ENCODE data around the gene OPTC.
"Not testable (repeated sequence)": the region's sequence is repeated elsewhere in the genome, so short reads cannot be mapped to it uniquely, and the experiment has no call there.

Gene OPTC

DNA sequence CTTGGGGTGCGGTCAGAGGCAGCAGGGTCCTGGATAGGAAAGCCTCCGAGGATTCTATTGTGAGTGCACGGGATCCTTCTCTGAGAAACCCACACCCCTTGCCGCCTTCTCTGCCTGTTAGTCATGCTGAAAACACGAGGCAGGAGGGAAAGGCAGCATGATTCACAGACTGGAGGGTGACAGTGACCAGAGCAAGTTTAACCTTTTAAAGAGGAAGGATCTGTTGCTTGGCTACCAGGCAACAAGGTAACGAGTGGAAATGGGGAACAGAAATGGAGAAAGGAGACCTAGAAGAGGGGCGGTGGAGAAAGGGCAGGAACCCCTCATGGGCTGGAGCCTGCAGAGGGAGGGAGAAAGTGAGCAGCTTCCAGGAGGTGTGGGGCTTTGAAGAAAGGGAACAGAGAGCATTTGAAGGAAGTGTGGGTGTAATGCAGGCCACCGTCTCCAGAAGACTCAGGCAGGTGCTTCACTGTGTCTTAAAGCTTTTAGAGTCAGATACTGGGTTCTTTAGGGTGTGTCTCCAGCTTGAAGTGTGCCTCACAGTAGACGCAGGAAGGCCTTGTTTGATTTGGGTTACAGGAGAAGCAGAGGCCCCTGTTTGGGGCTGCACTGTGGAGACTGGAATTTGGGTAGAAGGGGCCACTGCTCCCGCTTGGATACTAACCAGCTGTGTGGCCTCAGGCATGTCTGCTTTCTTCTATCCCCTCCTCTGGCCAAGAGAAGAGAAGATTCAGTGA lies 19.1 kb downstream of the OPTC start:
- H3K9me3 Mint-ChIP-seq = no peaks in the 10 kb centered on the region
- peak overlapping the region; percentile 72 for H3K27ac Mint-ChIP-seq
- peak; percentile 82 for ATAC-seq
- no peak for DNase-seq (ENCODE audit: low spot score in 2 of 2)
- H3K36me3 Mint-ChIP-seq = no peaks in the 10 kb centered on the region
- peaks cover 17% of the 10 kb centered on the region for H3K4me1 Mint-ChIP-seq
- H3K4me3 Mint-ChIP-seq = no peak overlapping the region

DNA sequence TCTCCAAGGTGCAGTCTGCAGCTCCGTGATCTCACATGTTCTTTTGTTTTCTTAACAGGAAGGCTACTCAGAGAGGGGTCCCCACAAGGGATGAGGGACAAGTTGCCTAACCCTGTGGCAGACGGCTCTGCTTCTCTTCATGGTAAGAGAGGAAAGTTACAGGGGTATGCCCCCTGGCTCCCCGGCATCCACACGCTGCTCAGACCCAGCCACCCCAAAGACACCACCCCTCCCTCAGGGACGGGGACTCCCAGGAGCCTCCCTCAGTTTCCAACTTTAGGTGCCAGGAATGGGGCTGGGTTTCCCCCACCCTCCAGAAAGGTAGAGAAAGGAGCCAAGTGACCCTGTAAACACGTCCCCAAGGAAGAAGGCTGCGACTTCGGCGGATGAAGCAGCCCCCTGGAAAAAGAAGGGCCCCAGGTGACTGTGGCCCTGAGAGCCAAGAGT lies 19.7 kb downstream of the OPTC start:
- Mint-ChIP-seq H3K4me1 (peaks cover 17% of the 10 kb centered on the region), H3K36me3 (no peaks in the 10 kb centered on the region), H3K9me3 (no peaks in the 10 kb centered on the region), H3K4me3 (no peak overlapping the region), H3K27ac (peak overlapping the region; percentile 72)
- ATAC-seq = no peak
- DNase-seq (ENCODE audit: low spot score in 2 of 2) = no peak

GRCh38 chr1:203516184-203516583 lies 22.2 kb downstream of the OPTC start:
- Mint-ChIP-seq H3K27ac (no peak overlapping the region), H3K4me1 (peaks cover 17% of the 10 kb centered on the region), H3K36me3 (no peaks in the 10 kb centered on the region), H3K4me3 (no peak overlapping the region), H3K9me3 (no peaks in the 10 kb centered on the region)
- DNase-seq (ENCODE audit: low spot score in 2 of 2) = no peak
- ATAC-seq = no peak

DNA sequence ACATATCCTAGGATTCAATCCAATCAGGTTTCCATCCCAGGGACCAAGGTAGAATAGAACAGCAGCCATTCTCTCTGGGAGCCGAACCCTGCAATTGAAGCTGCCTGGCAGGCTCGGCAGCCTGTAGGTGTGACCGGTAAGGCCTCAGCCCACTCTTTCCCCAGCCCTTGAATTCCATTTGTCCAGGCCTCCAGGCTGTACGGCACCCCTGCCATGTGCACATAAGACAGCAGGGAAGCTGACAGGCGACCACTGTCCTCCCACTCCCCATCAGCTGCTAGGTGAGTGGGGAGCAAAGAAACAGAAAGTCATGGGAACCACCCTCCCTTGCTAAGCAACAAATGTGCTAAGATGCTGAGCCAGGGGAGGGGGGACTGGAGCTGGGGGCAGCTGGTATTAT lies 23.0 kb downstream of the OPTC start:
- no peak for ATAC-seq
- no peaks in the 10 kb centered on the region for H3K9me3 Mint-ChIP-seq
- H3K27ac Mint-ChIP-seq = no peak overlapping the region
- no peaks in the 10 kb centered on the region for H3K36me3 Mint-ChIP-seq
- DNase-seq (ENCODE audit: low spot score in 2 of 2) = no peak
- H3K4me1 Mint-ChIP-seq = peaks cover 17% of the 10 kb centered on the region
- no peak overlapping the region for H3K4me3 Mint-ChIP-seq

DNA sequence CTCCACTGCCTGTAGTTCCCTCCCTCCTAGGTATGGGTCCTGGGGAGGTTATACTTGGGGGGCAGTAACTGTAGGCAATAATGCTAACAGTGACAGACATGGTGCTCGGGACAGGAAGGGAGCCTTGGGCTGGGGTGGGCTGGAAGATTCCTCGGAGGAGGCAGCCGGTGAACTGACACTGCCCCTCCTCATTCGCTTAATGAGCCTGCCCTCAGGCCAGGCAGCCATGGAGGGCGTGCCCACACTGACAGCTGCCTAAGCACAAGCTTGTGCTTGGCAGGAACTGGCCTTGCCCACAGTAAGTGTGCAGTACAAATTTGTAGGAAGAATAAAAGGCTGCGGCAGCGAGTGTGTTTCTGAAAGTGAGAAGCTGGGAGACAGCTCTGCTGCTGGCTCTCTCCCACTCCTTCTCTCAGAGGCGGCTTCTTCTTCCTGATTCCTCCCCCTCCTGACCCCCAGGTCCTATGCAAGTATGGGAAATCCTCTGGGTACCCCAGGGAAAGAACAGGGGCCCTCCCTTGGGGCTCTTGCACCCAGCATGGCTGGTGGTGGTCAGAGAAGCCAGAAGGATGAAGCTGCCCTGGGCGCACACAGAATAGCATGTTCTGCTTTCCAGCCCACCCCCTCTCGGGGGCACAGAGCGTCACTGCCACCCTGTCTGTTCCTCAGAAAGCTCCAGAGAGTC lies 23.6 kb downstream of the OPTC start:
- Mint-ChIP-seq H3K4me1 (peaks cover 13% of the 10 kb centered on the region), H3K9me3 (no peaks in the 10 kb centered on the region), H3K36me3 (no peaks in the 10 kb centered on the region), H3K4me3 (no peak overlapping the region), H3K27ac (no peak overlapping the region)
- DNase-seq (ENCODE audit: low spot score in 2 of 2) = no peak
- ATAC-seq = no peak

DNA sequence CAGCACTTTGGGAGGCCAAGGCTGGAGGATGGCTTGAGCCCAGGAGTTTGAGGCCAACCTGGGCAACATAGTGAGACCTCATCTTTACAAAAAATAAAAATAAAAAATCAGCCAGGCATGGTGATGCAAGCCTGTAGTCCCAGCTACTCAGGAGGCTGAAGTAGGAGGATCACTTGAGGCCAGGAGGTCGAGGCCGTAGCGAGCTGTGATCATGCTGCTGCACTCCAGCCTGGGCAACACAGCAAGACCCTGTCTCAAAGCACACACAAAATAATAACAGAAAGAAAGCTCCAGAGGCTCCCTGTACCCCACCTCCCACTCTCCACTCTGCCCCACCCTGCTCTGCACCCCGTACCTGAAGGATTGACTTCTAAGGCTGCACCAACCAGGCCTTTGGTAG lies 24.2 kb downstream of the OPTC start:
- not testable (repeated sequence) for H3K9me3 Mint-ChIP-seq; DNase-seq (ENCODE audit: low spot score in 2 of 2); H3K36me3 Mint-ChIP-seq; ATAC-seq; H3K27ac Mint-ChIP-seq; H3K4me3 Mint-ChIP-seq; H3K4me1 Mint-ChIP-seq

DNA sequence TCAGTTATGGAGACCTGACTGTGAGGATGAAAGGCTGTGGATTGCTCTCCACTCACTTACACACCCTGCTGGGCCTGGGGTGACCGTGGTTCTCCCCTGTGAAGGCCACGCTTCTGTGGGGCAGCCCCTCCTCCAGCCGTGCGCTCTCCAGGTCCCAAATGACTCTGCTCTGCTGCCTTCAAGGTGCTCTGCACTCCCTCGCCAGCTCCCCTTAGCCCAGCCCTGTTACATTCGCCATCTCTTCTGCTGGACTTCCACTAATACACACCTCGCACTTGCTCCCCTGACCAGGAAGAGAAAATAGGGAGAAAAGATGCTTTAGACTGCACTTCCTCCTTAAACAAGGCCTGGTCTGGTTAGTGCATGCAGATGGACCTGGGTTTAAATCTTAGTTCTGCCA lies 24.6 kb downstream of the OPTC start:
- H3K4me1 Mint-ChIP-seq = peaks cover 7% of the 10 kb centered on the region
- DNase-seq (ENCODE audit: low spot score in 2 of 2) (no peak), ATAC-seq (no peak)
- no peak overlapping the region for H3K27ac Mint-ChIP-seq
- H3K4me3 Mint-ChIP-seq = no peak overlapping the region
- H3K9me3 Mint-ChIP-seq = no peaks in the 10 kb centered on the region
- H3K36me3 Mint-ChIP-seq = no peaks in the 10 kb centered on the region

GRCh38 chr1:203519053-203519840 lies 25.3 kb downstream of the OPTC start:
- H3K36me3 Mint-ChIP-seq = no peaks in the 10 kb centered on the region
- DNase-seq (ENCODE audit: low spot score in 2 of 2) (no peak), ATAC-seq (no peak)
- no peak overlapping the region for H3K27ac Mint-ChIP-seq
- peaks cover 3% of the 10 kb centered on the region for H3K4me1 Mint-ChIP-seq
- no peak overlapping the region for H3K4me3 Mint-ChIP-seq
- H3K9me3 Mint-ChIP-seq = no peaks in the 10 kb centered on the region

GRCh38 chr1:203519896-203520295 lies 25.9 kb downstream of the OPTC start:
- no peaks in the 10 kb centered on the region for H3K9me3 Mint-ChIP-seq
- no peaks in the 10 kb centered on the region for H3K36me3 Mint-ChIP-seq
- no peak overlapping the region for H3K4me3 Mint-ChIP-seq
- H3K27ac Mint-ChIP-seq = no peak overlapping the region
- ATAC-seq (no peak), DNase-seq (ENCODE audit: low spot score in 2 of 2) (no peak)
- H3K4me1 Mint-ChIP-seq = no peaks in the 10 kb centered on the region

GRCh38 chr1:203520315-203520714 lies 26.4 kb downstream of the OPTC start:
- Mint-ChIP-seq H3K9me3 (no peaks in the 10 kb centered on the region), H3K36me3 (no peaks in the 10 kb centered on the region), H3K4me3 (no peak overlapping the region), H3K4me1 (no peaks in the 10 kb centered on the region), H3K27ac (no peak overlapping the region)
- no peak for DNase-seq (ENCODE audit: low spot score in 2 of 2)
- ATAC-seq = no peak

DNA sequence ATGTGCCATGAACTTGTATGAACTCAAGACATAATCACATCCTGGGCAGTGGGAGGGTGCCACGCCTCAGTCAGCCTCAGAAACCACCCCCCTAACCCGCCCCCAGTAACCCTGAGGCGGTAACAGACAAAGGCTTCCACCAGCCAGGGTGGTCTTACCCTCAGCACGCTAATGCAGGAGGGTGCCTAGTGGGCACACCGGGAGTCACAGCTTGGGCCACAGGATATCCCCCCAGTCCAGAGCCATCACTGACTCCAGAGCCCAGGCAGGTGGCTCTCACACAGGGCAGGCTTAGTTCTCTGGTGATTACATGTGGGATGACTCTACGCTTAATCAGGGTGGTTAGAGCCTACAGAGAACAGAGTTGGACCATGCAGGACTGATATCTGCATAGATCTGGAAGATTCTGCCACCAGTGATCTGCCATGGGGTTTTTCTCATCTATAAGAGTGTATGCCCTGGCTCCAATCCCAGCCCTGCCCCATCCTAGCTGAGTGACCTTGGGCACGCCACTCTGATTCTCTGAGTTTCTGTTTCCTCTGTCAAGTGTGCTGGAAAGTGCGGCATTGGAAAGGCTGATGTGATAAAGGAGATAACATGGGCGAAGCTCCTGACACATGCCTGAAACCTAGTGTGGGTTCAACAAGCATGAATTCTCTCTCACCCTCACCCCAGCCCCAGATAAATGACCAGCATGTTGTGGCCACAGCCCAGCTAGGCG lies 27.3 kb downstream of the OPTC start:
- Mint-ChIP-seq H3K36me3 (no peaks in the 10 kb centered on the region), H3K27ac (no peak overlapping the region), H3K4me3 (no peak overlapping the region), H3K4me1 (no peaks in the 10 kb centered on the region), H3K9me3 (no peaks in the 10 kb centered on the region)
- DNase-seq (ENCODE audit: low spot score in 2 of 2) (no peak), ATAC-seq (peak; percentile 42)

- Mint-ChIP-seq H3K36me3 (no peaks in the 10 kb centered on the region), H3K4me1 (peaks cover under 1% of the 10 kb centered on the region), H3K9me3 (no peaks in the 10 kb centered on the region), H3K4me3 (no peak overlapping the region), H3K27ac (no peak overlapping the region)
- no peak for ATAC-seq
- no peak for DNase-seq (ENCODE audit: low spot score in 2 of 2)
Measured at GRCh38 chr1:203521812-203522211, 27.9 kb downstream of the OPTC start.

- H3K4me1 Mint-ChIP-seq = peaks cover 5% of the 10 kb centered on the region
- DNase-seq (ENCODE audit: low spot score in 2 of 2) = no peak
- no peaks in the 10 kb centered on the region for H3K9me3 Mint-ChIP-seq
- ATAC-seq = no peak
- H3K27ac Mint-ChIP-seq = no peak overlapping the region
- H3K4me3 Mint-ChIP-seq = no peak overlapping the region
- no peaks in the 10 kb centered on the region for H3K36me3 Mint-ChIP-seq
Measured at GRCh38 chr1:203522237-203522636, 28.3 kb downstream of the OPTC start.

DNA sequence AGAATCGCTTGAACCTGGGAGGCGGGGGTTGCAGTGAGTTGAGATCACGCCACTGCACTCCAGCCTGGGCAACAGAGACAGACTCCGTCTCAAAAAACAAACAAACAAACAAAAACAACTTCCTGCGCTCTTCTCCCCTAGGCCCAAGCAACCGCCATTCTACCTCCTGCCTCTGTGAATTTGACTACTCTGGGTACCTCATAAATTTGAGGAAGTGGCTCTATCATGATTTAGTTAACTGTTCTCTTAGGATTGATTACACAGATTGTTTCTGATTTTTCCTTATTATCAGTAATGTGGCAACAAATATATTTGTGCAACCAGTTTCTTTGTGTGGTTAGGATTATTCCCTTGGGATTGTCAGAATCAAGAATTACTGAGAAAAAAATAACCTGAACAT lies 29.7 kb downstream of the OPTC start:
- H3K27ac Mint-ChIP-seq = no peak overlapping the region
- peaks cover 6% of the 10 kb centered on the region for H3K4me1 Mint-ChIP-seq
- H3K36me3 Mint-ChIP-seq = no peaks in the 10 kb centered on the region
- H3K4me3 Mint-ChIP-seq = no peak overlapping the region
- no peak for DNase-seq (ENCODE audit: low spot score in 2 of 2)
- no peak for ATAC-seq
- H3K9me3 Mint-ChIP-seq = no peaks in the 10 kb centered on the region

DNA sequence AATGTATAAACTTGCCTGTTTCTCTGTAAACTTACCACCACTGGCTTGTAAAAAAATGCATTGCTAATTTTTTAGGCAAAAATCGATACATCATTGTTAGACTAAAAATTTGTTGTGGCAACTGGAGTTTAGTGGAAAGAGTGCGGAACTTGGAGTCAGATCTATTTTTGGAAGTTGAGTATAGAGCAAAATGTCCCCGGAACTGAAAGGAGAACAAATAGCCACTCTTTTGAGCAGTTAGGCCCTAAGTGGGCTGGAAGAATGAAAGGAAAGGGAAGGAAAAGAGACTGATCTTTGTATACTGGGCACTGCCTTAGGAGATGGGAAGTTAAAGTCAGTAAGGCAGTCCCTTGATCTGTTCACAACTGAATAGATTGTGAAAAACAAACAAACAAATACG lies 30.2 kb downstream of the OPTC start:
- Mint-ChIP-seq H3K9me3 (no peaks in the 10 kb centered on the region), H3K36me3 (no peaks in the 10 kb centered on the region), H3K4me3 (no peak overlapping the region), H3K4me1 (peaks cover 6% of the 10 kb centered on the region), H3K27ac (no peak overlapping the region)
- DNase-seq (ENCODE audit: low spot score in 2 of 2) (no peak), ATAC-seq (no peak)

Measured in stimulated activated effector memory CD8-positive, alpha-beta T cell treated with anti-CD3 and anti-CD28 coated beads, Interleukin-12 subunit alpha, Interleukin-12 subunit beta, amount 100 ng/mL, for 72 hours (primary cell).